ENCODE data around the gene TMEM256.

DNA sequence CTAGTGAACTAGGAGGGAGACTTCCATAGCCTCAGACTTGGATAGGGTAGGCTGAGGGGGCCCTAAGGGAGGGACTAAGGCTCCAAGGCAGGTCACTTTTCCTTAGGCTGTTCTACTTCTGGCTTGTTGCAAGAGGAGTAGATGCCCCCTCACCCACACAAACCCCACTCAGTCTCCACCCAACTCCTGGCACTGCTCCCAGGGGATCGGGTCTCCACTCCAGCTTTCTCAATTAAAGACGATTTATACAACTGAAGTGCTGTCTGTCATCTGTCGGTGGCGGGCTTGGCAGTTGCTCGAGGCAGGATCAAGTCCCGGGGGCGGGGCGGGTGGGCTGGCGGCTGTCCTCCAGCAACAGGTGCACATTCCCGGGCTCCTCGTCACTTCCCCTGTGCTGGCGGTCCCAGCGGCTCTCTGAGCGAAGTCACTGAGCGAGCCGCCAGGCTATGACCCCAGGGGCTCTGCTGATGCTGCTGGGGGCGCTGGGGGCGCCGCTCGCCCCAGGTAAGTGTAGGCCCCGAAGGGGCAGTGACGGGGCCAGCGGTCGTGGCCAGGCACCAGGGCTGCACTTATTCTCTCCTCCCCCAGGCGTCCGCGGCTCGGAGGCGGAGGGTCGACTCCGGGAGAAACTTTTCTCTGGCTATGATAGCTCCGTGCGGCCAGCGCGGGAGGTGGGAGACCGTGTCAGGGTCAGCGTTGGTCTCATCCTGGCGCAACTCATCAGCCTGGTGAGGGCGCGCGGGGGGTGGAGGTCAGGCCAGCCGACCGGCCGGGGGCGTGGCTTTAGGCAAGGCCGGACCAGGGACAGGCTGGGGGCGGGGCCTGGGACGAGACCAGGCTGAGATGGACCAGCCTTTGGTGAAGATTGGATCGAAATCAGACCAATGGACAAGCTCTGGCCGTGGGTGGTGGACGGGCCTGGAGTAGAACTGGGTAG is 41.1 kb upstream of the TMEM256 start, which contains the start of gene CHRNB1:
- TF ChIP-seq EZH2 (IDR thresholded peaks at IDR 0.05; ENCODE audit: borderline replicate concordance, low read depth, low read length, severe bottlenecking) (no peak), POLR2AphosphoS5 (IDR thresholded peaks at IDR 0.05; ENCODE audit: insufficient read depth, low read depth, low read length) (no peak), MYC (IDR thresholded peaks at IDR 0.05; ENCODE audit: low read depth, low read length) (no peak), POLR2A (IDR thresholded peaks at IDR 0.05; ENCODE audit: low read depth, low read length) (no peak), FOS (IDR thresholded peaks at IDR 0.05; ENCODE audit: borderline replicate concordance, insufficient read depth, low read length) (no peak), GATA2 (IDR thresholded peaks at IDR 0.05; ENCODE audit: insufficient read depth, insufficient read length, low read depth, low read length) (no peak)
- TF ChIP-seq, protein P1, sequence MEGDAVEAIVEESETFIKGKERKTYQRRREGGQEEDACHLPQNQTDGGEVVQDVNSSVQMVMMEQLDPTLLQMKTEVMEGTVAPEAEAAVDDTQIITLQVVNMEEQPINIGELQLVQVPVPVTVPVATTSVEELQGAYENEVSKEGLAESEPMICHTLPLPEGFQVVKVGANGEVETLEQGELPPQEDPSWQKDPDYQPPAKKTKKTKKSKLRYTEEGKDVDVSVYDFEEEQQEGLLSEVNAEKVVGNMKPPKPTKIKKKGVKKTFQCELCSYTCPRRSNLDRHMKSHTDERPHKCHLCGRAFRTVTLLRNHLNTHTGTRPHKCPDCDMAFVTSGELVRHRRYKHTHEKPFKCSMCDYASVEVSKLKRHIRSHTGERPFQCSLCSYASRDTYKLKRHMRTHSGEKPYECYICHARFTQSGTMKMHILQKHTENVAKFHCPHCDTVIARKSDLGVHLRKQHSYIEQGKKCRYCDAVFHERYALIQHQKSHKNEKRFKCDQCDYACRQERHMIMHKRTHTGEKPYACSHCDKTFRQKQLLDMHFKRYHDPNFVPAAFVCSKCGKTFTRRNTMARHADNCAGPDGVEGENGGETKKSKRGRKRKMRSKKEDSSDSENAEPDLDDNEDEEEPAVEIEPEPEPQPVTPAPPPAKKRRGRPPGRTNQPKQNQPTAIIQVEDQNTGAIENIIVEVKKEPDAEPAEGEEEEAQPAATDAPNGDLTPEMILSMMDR (IDR thresholded peaks at IDR 0.05; ENCODE audit: extremely low read depth in 1 of 2, insufficient read depth in 1 of 2, low read depth in 1 of 2, low read length in 2 of 2), result no peak
- TF ChIP-seq, protein P2, sequence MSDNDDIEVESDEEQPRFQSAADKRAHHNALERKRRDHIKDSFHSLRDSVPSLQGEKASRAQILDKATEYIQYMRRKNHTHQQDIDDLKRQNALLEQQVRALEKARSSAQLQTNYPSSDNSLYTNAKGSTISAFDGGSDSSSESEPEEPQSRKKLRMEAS (IDR thresholded peaks at IDR 0.05; ENCODE audit: insufficient read depth, insufficient read length), result no peak

Measured in endothelial cell of umbilical vein (primary cell).